Measurements from ENCODE around the gene PNMT. TPM values are rescaled to one million over a fixed set of nuclear protein-coding genes. Genes with fewer than 3 reads are reported as not detected.
A peak's percentile ranks its signal among the peaks of the same experiment; 100 is the strongest.

PNMT gene
- polyA plus RNA-seq, 3 donors from 2014 or later, result 1.4 to 1.6 TPM; not detected in 1

DNA sequence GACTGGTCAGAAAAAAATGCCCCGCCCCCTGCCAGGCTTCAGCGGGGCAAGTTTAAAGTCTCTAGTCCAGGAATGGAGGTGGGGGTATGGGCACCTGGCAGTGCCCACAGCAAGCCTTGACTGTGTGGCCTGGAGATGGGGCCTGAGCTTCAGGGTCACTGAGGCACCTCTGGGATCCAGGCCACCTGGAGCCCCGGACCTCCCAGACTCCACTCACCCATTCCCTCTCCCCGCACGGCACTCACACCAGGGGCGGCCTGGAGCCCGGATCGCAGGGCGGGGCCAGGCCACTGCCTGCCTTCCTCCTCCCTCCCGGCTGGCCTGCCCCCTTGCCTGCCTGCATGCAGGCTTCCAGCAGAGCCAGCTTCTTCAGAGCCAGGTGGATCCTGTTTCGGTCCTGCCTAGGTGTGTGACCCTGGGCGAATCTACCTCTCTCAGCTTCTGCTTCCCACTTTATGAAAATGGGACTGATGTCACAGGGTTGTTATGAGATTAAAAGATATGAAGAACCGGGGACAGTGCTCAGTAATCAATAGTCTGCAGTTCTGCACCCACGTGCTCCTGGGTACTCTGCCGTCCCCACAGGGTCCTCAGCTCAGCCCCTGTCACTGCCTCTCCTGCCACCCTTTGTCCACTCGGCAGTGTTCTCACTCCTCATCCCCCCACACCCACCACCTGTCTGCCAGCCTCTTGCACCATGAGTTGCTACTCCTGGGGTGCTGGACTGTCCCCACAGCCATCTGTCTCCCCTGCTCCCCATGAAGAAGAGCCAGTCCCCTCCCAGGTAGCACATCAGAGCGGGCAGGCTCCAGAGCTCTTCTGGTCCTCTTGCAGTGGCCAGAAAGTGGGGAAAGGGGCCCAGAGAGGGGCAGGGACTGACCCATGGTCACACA lies 4.3 kb upstream of the PNMT start:
- Mint-ChIP-seq H3K9me3 (no peaks in the 10 kb centered on the region), H3K4me3 (no peak overlapping the region), H3K27me3 (ENCODE audit: low read depth in 3 of 3) (peaks cover 0 to 7% (median 4%) of the 10 kb centered on the region in 3 donors), H3K36me3 (peaks cover 0 to 8% (median 3%) of the 10 kb centered on the region in 3 donors), H3K4me1 (peaks cover 7% of the 10 kb centered on the region in 2 donors), H3K27ac (peak overlapping the region in 2 of 6 donors; percentile 7 to 51)
- no peak for DNase-seq

DNA sequence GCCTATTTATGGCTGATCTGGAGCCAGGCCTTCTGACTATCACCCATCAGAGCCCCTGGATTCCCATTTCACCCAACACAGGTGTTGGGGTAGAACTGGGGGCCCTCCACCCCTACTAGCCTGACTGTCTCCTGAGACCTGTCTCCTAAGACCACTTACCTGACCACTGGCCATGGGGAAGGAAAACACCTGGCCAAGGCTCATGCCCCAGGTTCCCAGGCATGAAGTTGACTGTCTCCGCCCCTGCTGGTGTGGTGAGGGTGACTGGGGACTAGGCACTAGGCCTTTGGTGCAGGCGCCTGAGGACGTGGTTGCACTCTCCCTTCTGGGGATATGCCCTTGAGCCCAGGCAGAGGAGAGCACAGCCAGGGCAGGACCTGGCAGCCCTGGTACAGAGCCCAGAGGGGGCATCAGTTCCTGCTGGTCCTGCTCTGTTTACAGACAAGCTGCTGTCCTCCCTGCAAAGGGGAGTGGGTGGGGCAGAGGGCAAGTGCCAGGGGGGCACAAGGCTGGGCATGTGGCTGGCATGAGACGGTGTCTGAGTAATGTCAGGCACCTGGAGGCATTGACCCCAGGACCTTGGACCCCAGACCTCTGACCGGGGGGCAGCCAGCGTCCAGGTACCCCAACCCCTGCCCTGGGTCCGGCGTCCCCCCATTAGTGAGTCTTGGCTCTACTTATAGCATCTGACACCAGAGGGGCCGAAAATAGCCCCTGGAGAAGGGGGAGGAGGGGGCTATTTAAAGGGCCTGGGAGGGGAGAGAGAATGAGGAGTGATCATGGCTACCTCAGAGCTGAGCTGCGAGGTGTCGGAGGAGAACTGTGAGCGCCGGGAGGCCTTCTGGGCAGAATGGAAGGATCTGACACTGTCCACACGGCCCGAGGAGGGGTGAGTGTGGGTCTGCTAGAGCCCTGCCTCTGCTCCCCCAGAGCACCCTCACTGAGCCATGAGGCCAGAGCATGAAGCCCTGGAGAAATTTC lies 3.4 kb upstream of the PNMT start, which contains the start of gene TCAP:
Gene TCAP, plus strand, starts transcription at position 769 of the 981 bp plus-strand sequence. Its CDS starts 11 bp downstream, at position 780.
- DNase-seq, result no peak
- H3K4me1 Mint-ChIP-seq, result peaks cover 8% of the 10 kb centered on the region in 2 donors
- peaks cover 0 to 8% (median 7%) of the 10 kb centered on the region in 3 donors for H3K27me3 Mint-ChIP-seq (ENCODE audit: low read depth in 3 of 3)
- H3K9me3 Mint-ChIP-seq, result no peaks in the 10 kb centered on the region
- H3K27ac Mint-ChIP-seq, result peak within 1 kb of the TSS in 3 of 6 donors; percentile 7 to 36 (median 9)
- H3K36me3 Mint-ChIP-seq, result peaks cover 0 to 8% (median 3%) of the 10 kb centered on the region in 3 donors
- H3K4me3 Mint-ChIP-seq, result peak within 1 kb of the TSS in 2 of 5 donors; percentile 35 to 53

DNA sequence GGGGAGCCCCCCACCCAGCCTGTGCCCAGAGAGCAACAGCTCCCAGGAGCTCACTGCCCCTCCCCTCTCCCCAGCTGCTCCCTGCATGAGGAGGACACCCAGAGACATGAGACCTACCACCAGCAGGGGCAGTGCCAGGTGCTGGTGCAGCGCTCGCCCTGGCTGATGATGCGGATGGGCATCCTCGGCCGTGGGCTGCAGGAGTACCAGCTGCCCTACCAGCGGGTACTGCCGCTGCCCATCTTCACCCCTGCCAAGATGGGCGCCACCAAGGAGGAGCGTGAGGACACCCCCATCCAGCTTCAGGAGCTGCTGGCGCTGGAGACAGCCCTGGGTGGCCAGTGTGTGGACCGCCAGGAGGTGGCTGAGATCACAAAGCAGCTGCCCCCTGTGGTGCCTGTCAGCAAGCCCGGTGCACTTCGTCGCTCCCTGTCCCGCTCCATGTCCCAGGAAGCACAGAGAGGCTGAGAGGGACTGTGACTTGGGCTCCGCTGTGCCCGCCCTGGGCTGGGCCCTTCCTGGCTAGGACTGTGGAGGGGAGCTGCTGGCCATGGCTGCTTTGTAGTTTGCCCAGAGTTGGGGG lies 2.5 kb upstream of the PNMT start:
- Mint-ChIP-seq H3K27ac (no peak overlapping the region), H3K4me3 (peak overlapping the region in 1 of 5 donors; percentile 35), H3K9me3 (no peaks in the 10 kb centered on the region), H3K4me1 (peaks cover 8 to 11% of the 10 kb centered on the region in 2 donors), H3K36me3 (peaks cover 0 to 8% (median 3%) of the 10 kb centered on the region in 3 donors), H3K27me3 (ENCODE audit: low read depth in 3 of 3) (peaks cover 0 to 8% (median 7%) of the 10 kb centered on the region in 3 donors)
- no peak for DNase-seq

DNA sequence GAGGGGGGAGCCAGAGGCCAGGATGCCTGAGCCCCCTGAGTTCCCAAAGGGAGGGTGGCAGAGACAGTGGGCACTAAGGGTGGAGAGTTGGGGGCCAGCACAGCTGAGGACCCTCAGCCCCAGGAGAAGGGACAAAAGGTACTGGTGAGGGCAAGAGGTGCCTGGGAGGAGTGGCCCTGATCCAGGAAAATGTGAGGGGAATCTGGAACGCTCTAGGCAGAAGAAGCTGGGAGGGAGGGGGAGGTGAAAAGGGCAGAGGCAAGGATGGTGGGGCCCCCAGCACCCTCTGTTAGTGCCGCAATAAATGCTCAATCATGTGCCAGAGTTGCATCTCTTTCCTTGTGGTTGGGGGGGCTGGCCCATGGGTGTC lies 2.0 kb upstream of the PNMT start:
- H3K27ac Mint-ChIP-seq, result no peak overlapping the region
- H3K27me3 Mint-ChIP-seq (ENCODE audit: low read depth in 3 of 3), result peaks cover 0 to 8% (median 7%) of the 10 kb centered on the region in 3 donors
- H3K9me3 Mint-ChIP-seq, result no peaks in the 10 kb centered on the region
- DNase-seq, result no peak
- H3K4me1 Mint-ChIP-seq, result peaks cover 8 to 11% of the 10 kb centered on the region in 2 donors
- H3K4me3 Mint-ChIP-seq, result peak overlapping the region in 3 of 5 donors; percentile 11 to 53 (median 35)
- peaks cover 0 to 6% (median under 1%) of the 10 kb centered on the region in 3 donors for H3K36me3 Mint-ChIP-seq

DNA sequence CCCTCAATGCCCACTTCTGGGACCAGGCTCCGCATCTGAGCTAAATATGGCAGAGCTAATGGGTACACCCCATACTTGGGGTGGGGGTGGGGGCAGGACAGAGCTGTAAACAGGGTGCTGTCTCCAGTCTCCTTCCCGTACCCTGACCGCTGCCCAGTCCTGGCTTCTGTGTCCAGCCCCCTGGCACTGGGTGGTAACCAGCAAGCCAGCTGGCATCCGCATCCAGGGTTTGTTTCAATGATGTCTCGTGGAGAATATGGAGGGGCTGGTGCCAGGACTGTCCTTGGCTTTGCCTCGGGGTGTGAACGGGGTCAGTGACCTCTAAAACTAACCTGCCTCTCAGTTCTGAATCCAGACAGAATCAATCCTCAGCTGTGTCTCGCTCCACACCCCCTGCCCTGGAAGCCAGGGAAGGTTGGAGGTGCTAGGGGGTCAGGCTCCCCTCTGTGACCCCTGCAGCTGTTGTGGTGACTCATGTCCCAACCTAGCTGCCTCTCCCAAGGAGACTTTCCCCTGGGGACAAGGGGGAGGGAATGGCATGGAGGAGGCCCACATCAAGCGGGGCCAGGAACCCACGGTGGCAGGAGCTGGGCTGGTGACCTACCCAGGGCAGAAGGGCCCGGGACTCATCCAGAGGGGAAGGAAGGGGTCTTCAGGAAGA lies 1.5 kb upstream of the PNMT start:
- Mint-ChIP-seq H3K4me3 (peak overlapping the region; percentile 38 to 53 (median 48)), H3K4me1 (peaks cover 8 to 11% of the 10 kb centered on the region in 2 donors), H3K27ac (no peak overlapping the region), H3K9me3 (no peaks in the 10 kb centered on the region), H3K36me3 (peaks cover 0 to under 1% (median 0%) of the 10 kb centered on the region in 3 donors), H3K27me3 (ENCODE audit: low read depth in 3 of 3) (peaks cover 0 to 8% (median 7%) of the 10 kb centered on the region in 3 donors)
- DNase-seq, result no peak

DNA sequence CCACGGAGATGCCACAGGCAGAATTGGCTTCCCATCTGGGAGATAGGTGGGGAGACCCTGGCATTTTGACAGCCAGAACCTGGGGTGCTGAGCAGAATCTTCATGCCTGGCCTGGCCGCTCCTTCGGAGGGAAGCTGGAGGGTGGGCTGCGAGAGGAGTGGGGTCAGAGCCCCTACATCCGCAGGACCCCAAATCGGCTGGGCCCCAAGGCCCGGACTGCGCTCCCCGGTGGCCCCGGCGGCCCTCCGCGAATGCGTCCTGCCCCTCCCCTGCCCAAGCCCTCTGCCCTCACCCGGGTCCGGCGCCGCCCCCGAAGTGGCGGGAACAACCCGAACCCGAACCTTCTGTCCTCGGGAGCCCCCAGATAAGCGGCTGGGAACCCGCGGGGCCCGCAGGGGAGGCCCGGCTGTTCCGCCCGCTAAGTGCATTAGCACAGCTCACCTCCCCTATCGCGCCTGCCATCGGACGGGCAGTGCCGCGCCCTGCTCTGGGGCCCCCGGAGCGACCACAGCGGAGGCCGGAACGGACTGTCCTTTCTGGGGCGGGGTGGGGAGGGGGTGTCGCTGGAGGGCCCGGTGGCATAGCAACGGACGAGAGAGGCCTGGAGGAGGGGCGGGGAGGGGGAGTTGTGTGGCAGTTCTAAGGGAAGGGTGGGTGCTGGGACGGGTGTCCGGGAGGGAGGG lies 850 bp upstream of the PNMT start:
- H3K27ac Mint-ChIP-seq, result no peak overlapping the region
- H3K4me1 Mint-ChIP-seq, result peaks cover 8 to 15% of the 10 kb centered on the region in 2 donors
- peak overlapping the region; percentile 65 to 82 (median 80) for H3K4me3 Mint-ChIP-seq
- H3K36me3 Mint-ChIP-seq, result no peaks in the 10 kb centered on the region
- peaks cover 0 to 8% (median 7%) of the 10 kb centered on the region in 3 donors for H3K27me3 Mint-ChIP-seq (ENCODE audit: low read depth in 3 of 3)
- peak in 1 of 3 donors; percentile 25 for DNase-seq
- H3K9me3 Mint-ChIP-seq, result no peaks in the 10 kb centered on the region

DNA sequence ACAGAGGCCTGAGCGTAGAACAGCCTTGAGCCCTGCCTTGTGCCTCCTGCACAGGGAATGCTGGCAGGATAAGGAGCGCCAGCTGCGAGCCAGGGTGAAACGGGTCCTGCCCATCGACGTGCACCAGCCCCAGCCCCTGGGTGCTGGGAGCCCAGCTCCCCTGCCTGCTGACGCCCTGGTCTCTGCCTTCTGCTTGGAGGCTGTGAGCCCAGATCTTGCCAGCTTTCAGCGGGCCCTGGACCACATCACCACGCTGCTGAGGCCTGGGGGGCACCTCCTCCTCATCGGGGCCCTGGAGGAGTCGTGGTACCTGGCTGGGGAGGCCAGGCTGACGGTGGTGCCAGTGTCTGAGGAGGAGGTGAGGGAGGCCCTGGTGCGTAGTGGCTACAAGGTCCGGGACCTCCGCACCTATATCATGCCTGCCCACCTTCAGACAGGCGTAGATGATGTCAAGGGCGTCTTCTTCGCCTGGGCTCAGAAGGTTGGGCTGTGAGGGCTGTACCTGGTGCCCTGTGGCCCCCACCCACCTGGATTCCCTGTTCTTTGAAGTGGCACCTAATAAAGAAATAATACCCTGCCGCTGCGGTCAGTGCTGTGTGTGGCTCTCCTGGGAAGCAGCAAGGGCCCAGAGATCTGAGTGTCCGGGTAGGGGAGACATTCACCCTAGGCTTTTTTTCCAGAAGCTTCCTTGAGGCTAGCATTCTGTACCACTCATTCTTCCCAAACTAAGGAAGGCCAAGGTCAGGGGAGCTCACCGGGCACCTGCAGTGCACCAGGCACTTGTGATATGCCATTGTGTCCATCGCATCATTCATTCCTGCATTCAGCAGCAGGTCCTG lies 1.9 kb downstream of the PNMT start:
- Mint-ChIP-seq H3K4me1 (peaks cover 8 to 17% of the 10 kb centered on the region in 2 donors), H3K36me3 (no peaks in the 10 kb centered on the region), H3K27me3 (ENCODE audit: low read depth in 3 of 3) (peaks cover 0 to 11% (median 2%) of the 10 kb centered on the region in 3 donors), H3K9me3 (no peaks in the 10 kb centered on the region), H3K27ac (no peak overlapping the region), H3K4me3 (no peak overlapping the region)
- no peak for DNase-seq

DNA sequence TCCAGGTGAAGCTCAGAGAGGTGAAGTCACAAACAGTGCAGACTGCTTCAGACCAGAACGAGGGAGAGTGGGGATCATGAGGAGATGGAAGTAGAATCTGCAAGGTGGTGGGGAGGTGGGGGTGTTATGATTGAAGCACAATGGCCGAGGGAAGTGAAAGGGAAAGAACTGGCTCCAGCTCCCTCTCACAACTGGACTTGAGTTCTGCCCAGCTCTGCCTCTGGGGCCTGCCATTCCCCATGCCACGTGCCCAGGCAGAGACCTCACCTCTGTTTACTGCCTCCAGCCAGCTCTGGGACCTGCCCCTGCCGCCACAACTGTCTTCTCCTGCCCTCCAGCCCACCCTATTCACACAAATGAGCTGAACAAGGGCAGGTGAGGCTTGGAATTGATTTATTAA lies 2.5 kb downstream of the PNMT start:
- DNase-seq, result no peak
- H3K27ac Mint-ChIP-seq, result no peak overlapping the region
- H3K4me3 Mint-ChIP-seq, result no peak overlapping the region
- H3K36me3 Mint-ChIP-seq, result no peaks in the 10 kb centered on the region
- H3K27me3 Mint-ChIP-seq (ENCODE audit: low read depth in 3 of 3), result peaks cover 0 to 10% (median 0%) of the 10 kb centered on the region in 3 donors
- no peaks in the 10 kb centered on the region for H3K9me3 Mint-ChIP-seq
- H3K4me1 Mint-ChIP-seq, result peaks cover 14 to 23% of the 10 kb centered on the region in 2 donors

DNA sequence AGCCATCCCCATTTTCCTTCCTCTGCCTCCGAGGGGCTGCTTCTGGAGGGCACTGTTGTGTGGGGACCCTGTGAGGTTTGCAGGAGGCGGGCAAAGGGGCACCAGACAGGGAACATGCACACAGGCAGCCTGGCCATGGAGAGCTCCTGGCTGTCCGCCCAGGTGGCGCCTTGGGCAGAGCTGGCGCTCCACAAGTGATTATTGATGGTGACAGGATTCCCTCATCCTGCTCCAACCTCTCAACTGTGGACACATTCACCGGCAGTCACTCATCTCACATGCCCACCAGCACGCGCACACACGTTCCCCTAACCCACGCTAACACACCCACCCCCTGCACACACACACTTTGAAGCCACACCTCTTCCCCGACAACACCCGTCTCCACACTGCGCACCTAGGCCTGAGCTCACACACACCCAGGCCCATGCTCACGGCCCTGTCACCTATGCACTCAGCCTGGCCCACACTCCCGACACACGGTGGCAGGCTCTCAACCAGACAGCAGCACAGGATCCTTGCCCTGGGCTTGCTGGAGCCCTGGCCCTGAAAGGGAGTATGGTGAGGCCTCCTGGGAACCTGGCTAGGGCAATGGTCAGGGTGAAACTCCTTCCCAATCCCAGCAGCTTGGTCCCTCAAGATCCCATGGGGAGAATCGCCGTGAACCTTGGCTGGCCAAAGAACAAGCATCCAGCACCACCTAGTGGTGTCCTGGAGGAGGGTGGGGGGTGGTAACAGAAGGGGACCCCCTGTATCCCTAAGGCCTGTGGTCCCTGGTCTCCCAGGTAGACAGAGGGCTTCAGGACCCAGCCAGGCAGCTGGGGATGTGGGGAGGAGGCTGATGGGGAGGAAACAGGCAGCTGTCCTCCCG lies 3.6 kb downstream of the PNMT start:
- peaks cover 0 to 10% (median 0%) of the 10 kb centered on the region in 3 donors for H3K27me3 Mint-ChIP-seq (ENCODE audit: low read depth in 3 of 3)
- peak overlapping the region in 3 of 6 donors; percentile 37 to 49 (median 39) for H3K27ac Mint-ChIP-seq
- DNase-seq, result no peak
- H3K36me3 Mint-ChIP-seq, result no peaks in the 10 kb centered on the region
- H3K4me1 Mint-ChIP-seq, result peaks cover 26 to 34% of the 10 kb centered on the region in 2 donors
- no peaks in the 10 kb centered on the region for H3K9me3 Mint-ChIP-seq
- H3K4me3 Mint-ChIP-seq, result no peak overlapping the region

DNA sequence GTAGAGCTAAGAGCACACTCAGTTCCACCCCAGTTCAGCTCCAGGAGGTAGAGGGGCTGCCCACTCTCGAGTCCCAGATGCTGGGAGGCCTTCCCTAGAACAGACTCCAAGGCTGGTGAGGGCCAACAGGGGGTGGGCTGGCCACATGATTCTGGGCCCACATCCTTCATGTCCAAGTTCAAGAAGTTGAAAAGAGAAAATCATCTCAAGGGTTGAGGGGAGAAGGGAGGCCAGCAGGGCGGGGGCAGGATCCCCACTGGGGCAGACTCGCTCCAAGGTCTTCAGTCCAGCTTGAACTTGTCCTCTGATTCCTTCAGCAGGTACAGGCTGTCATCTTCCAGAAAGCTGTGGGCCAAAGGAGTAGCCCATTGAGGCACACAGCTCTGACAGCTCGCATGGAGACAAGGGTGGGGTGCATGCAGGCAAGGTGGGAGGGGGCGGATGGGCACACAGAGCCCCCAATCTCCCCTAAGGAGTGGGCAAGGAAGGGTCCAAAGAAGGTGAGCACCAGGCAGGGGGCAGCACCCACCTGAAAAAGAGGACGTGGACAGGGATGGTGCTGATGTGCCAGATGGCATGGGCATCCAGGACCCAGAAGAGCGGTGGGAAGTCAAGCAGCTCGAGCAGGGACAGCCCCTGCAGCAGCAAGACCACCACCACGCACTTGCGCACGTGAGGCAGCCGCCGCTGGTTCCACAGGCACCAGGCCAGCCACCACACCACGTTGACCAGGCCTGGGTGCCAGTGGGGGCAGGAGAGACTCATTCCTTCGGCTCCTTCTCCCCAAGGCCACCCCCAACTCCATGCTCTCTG lies 4.5 kb downstream of the PNMT start:
- H3K36me3 Mint-ChIP-seq, result no peaks in the 10 kb centered on the region
- peak overlapping the region in 3 of 6 donors; percentile 39 to 59 (median 49) for H3K27ac Mint-ChIP-seq
- peaks cover 34 to 43% of the 10 kb centered on the region in 2 donors for H3K4me1 Mint-ChIP-seq
- no peaks in the 10 kb centered on the region for H3K9me3 Mint-ChIP-seq
- DNase-seq, result no peak
- no peak overlapping the region for H3K4me3 Mint-ChIP-seq
- peaks cover 0 to 10% (median 0%) of the 10 kb centered on the region in 3 donors for H3K27me3 Mint-ChIP-seq (ENCODE audit: low read depth in 3 of 3)

Measured in immature natural killer cell (primary cell).